ENCODE data around the gene CHI3L1.

- no peak for TF ChIP-seq POLR2A (IDR thresholded peaks at IDR 0.05)
- TF ChIP-seq CTCF (IDR thresholded peaks at IDR 0.05): no peak
- TF ChIP-seq POLR2AphosphoS5 (IDR thresholded peaks at IDR 0.05): no peak
- no peak for TF ChIP-seq EP300 (IDR thresholded peaks at IDR 0.05; ENCODE audit: low read depth)
These were observed 2.0 kb downstream of the CHI3L1 start for GRCh38 chr1:203184467-203184866.

Measured in transverse colon (tissue), 4 donors.